GM19395 (cell line): ENCODE results near the gene KICS2.

Experiments
- ATAC-seq: cut with Tn5 transposase; IDR thresholded peaks from one replicate; pipeline ENCODE4 v1.9.1; 2021; ENCODE audit warnings: mild to moderate bottlenecking, moderate library complexity; ENCODE audit not compliant: unreplicated experiment

Gene KICS2

GRCh38 chr12:64222009-64222765 lies at the start of gene KICS2:
Gene KICS2, minus strand, starts transcription at chr12:64222296. Its CDS starts 59 bp downstream, at chr12:64222237.
- peak; percentile 94 for ATAC-seq

- ATAC-seq, result no peak
These were observed 48.3 kb upstream of the KICS2 start for GRCh38 chr12:64270411-64270810.

GRCh38 chr12:64269161-64269560 lies 47.1 kb upstream of the KICS2 start:
- ATAC-seq, result no peak

GRCh38 chr12:64268409-64268808 lies 46.3 kb upstream of the KICS2 start:
- no peak for ATAC-seq

GRCh38 chr12:64265839-64266238 lies 43.7 kb upstream of the KICS2 start:
- no peak for ATAC-seq

- no peak for ATAC-seq
These were observed 39.7 kb upstream of the KICS2 start for GRCh38 chr12:64261813-64262212.

GRCh38 chr12:64258576-64258975 lies 36.5 kb upstream of the KICS2 start:
- no peak for ATAC-seq

GRCh38 chr12:64256166-64256800 lies 34.2 kb upstream of the KICS2 start:
- ATAC-seq, result no peak

- ATAC-seq, result no peak
These were observed 33.2 kb upstream of the KICS2 start for GRCh38 chr12:64255249-64255648.

GRCh38 chr12:64253356-64253755 lies 31.3 kb upstream of the KICS2 start:
- no peak for ATAC-seq

GRCh38 chr12:64252681-64253080 lies 30.6 kb upstream of the KICS2 start:
- no peak for ATAC-seq

GRCh38 chr12:64243809-64244208 lies 21.7 kb upstream of the KICS2 start:
- ATAC-seq, result no peak

GRCh38 chr12:64240781-64241180 lies 18.7 kb upstream of the KICS2 start:
- ATAC-seq, result no peak

- ATAC-seq, result no peak
These were observed 15.3 kb upstream of the KICS2 start for GRCh38 chr12:64237382-64237781.

- no peak for ATAC-seq
These were observed 14.5 kb upstream of the KICS2 start for GRCh38 chr12:64236549-64236948.

GRCh38 chr12:64232196-64232595 lies 10.1 kb upstream of the KICS2 start:
- ATAC-seq, result no peak

- ATAC-seq, result no peak
These were observed 7.7 kb upstream of the KICS2 start for GRCh38 chr12:64229796-64230195.

GRCh38 chr12:64229240-64229639 lies 7.1 kb upstream of the KICS2 start:
- no peak for ATAC-seq

- no peak for ATAC-seq
These were observed 3.5 kb upstream of the KICS2 start for GRCh38 chr12:64225626-64226025.

- peak; percentile 35 for ATAC-seq
These were observed 466 bp downstream of the KICS2 start for GRCh38 chr12:64221651-64222008.

- no peak for ATAC-seq
These were observed 2.0 kb downstream of the KICS2 start for GRCh38 chr12:64220046-64220445.

- ATAC-seq, result no peak
These were observed 3.0 kb downstream of the KICS2 start for GRCh38 chr12:64219145-64219544.

GRCh38 chr12:64218597-64218996 lies 3.5 kb downstream of the KICS2 start:
- peak; percentile 21 for ATAC-seq
